Measurements from ENCODE around the gene FERMT2.

DNA sequence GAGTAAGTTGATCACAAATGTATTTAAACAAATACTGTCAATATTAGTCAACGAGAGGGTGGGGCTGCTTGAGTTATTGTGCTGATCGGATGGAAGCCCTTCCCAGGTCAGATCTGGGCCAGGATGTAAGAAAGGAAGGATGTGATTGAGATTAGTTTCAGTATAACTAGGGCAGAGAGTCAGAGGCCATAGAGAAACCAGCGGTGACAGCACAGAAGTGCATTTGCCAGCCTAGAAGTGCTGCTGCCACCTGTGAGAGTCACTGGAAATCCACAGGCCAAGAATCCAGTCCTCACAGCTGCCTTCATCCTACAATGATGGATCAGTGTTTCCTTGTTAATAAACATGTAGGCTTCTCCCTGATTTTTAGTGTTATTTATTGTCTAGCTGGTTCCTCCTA, 9.8 kb upstream of the FERMT2 start:
- TF ChIP-seq, protein P1, sequence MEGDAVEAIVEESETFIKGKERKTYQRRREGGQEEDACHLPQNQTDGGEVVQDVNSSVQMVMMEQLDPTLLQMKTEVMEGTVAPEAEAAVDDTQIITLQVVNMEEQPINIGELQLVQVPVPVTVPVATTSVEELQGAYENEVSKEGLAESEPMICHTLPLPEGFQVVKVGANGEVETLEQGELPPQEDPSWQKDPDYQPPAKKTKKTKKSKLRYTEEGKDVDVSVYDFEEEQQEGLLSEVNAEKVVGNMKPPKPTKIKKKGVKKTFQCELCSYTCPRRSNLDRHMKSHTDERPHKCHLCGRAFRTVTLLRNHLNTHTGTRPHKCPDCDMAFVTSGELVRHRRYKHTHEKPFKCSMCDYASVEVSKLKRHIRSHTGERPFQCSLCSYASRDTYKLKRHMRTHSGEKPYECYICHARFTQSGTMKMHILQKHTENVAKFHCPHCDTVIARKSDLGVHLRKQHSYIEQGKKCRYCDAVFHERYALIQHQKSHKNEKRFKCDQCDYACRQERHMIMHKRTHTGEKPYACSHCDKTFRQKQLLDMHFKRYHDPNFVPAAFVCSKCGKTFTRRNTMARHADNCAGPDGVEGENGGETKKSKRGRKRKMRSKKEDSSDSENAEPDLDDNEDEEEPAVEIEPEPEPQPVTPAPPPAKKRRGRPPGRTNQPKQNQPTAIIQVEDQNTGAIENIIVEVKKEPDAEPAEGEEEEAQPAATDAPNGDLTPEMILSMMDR (IDR thresholded peaks at IDR 0.05) = no peak
- no peak for TF ChIP-seq POLR2A (IDR thresholded peaks at IDR 0.05)
